Measurements from ENCODE around the gene FHIT. TPM values are rescaled to one million over a fixed set of nuclear protein-coding genes. Genes with fewer than 3 reads are reported as not detected.

The FHIT gene
- total and polyA plus RNA-seq, 10 of the 15 experiments (the other 5 are each of a cell fraction or from before 2014, with no cell fraction given) = 4.2 to 14.9 (median 9.4) TPM

- no peak for DNase-seq (ENCODE audit: low read depth, low spot score)
- SMC1A ChIA-PET (ENCODE audit: uncharacterized antibody, unreplicated experiment) = interaction anchor here (1.2 to 2.3 kb wide), 3 partner anchors 13 to 308 kb away, joined by 3 to 7 read pairs (median 3); no protein-coding TSS in a partner anchor
- POLR2A ChIA-PET = no interaction called here
- Histone ChIP-seq H3K27me3 (replicated peaks in 1 of 2; ENCODE audit: control insufficient read depth in 2 of 2, insufficient read depth in 2 of 2, low read length in 1 of 2) (no peaks in the 10 kb centered on the region), H3K4me3 (no peak overlapping the region), H3K4me1 (ENCODE audit: control insufficient read depth, insufficient read depth, low read length) (0 out of 2 replicates have a peak, but pooled peaks cover 3% of the 10 kb centered on the region), H3K9ac (ENCODE audit: control insufficient read depth, insufficient read depth, low read length) (no peak overlapping the region), H3K4me2 (ENCODE audit: control insufficient read depth, insufficient read depth) (no peak overlapping the region), H3K79me2 (ENCODE audit: control insufficient read depth, insufficient read depth, low read length) (no peaks in the 10 kb centered on the region), H3K27ac (ENCODE audit: control insufficient read depth, insufficient read depth) (no peak overlapping the region), H3K9me3 (replicated peaks; ENCODE audit: control insufficient read depth, insufficient read depth, low read length) (no peaks in the 10 kb centered on the region; the same call in 2 of the 3 replicates), H3K36me3 (ENCODE audit: control insufficient read depth in 2 of 2, insufficient read depth in 2 of 2, low read length in 1 of 2) (no peaks in the 10 kb centered on the region), H4K20me1 (ENCODE audit: control insufficient read depth, insufficient read depth) (no peaks in the 10 kb centered on the region), H2AFZ (ENCODE audit: control insufficient read depth, low read depth, low read length) (no peak overlapping the region)
- WGBS (ENCODE audit: insufficient coverage, insufficient replicate concordance, low lambda C conversion rate, missing lambda C conversion rate) = 24% methylated on average over 3 of the region's 3 CpGs
- BruUV-seq (replicated peaks) = no TSS peak
- in situ Hi-C loops (cut with MboI) (no loop called here), intact Hi-C loops (cut with micrococcal nuclease; ENCODE audit: unreplicated experiment) (no loop called here)
- TF ChIP-seq EP300 (IDR thresholded peaks at IDR 0.05; ENCODE audit: borderline replicate concordance in 1 of 2, control insufficient read depth in 1 of 2, low read depth in 2 of 2, low read length in 2 of 2) (no peak), BRCA1 (IDR thresholded peaks at IDR 0.05; ENCODE audit: low read depth, low read length) (no peak), ASH2L (IDR thresholded peaks at IDR 0.05; ENCODE audit: borderline replicate concordance, low read depth) (no peak), ATF7 (IDR thresholded peaks at IDR 0.05; ENCODE audit: low read depth) (no peak), SMAD1 (IDR thresholded peaks at IDR 0.05; ENCODE audit: low read depth, partially characterized antibody) (no peak), YBX1 (IDR thresholded peaks at IDR 0.05) (no peak), ATF3 (IDR thresholded peaks at IDR 0.05; ENCODE audit: borderline replicate concordance, extremely low read depth, low read depth, low read length) (no peak), POLR2AphosphoS2 (IDR thresholded peaks at IDR 0.05; ENCODE audit: low read depth, low read length) (no peak), GABPA (IDR thresholded peaks at IDR 0.05; ENCODE audit: low read depth) (no peak), STAT3 (IDR thresholded peaks at IDR 0.05; ENCODE audit: low read depth, low read length) (no peak), ATF2 (IDR thresholded peaks at IDR 0.05; ENCODE audit: low read length) (no peak), IRF4 (IDR thresholded peaks at IDR 0.05; ENCODE audit: low read depth, low read length) (no peak), ZBED1 (IDR thresholded peaks at IDR 0.05; ENCODE audit: borderline replicate concordance) (no peak), PML (IDR thresholded peaks at IDR 0.05; ENCODE audit: low read length) (no peak), CBX3 (IDR thresholded peaks at IDR 0.05; ENCODE audit: borderline replicate concordance, low read depth) (no peak), ZBTB33 (IDR thresholded peaks at IDR 0.05) (no peak), HDAC6 (IDR thresholded peaks at IDR 0.05; ENCODE audit: unreplicated experiment) (no peak), MTA2 (IDR thresholded peaks at IDR 0.05; ENCODE audit: low read depth) (no peak), EGR1 (IDR thresholded peaks at IDR 0.05; ENCODE audit: borderline replicate concordance in 1 of 2, low read depth in 2 of 2, low read length in 2 of 2) (no peak)
- RAD21 ChIA-PET (ENCODE audit: unreplicated experiment) = no interaction called here
- FAIRE-seq = no peak
- CTCF ChIA-PET = no interaction called here
- ATAC-seq = no peak
These were observed 1379.1 kb downstream of the FHIT start for GRCh38 chr3:59872128-59872527.
